ENCODE measurements around the gene ZNF787. TPM values are rescaled to one million over a fixed set of nuclear protein-coding genes. Genes with fewer than 3 reads are reported as not detected.
A peak's percentile ranks its signal among the peaks of the same experiment; 100 is the strongest.

ZNF787 gene
- total RNA-seq, 1 donor from 2014 or later: 33.9 TPM

DNA sequence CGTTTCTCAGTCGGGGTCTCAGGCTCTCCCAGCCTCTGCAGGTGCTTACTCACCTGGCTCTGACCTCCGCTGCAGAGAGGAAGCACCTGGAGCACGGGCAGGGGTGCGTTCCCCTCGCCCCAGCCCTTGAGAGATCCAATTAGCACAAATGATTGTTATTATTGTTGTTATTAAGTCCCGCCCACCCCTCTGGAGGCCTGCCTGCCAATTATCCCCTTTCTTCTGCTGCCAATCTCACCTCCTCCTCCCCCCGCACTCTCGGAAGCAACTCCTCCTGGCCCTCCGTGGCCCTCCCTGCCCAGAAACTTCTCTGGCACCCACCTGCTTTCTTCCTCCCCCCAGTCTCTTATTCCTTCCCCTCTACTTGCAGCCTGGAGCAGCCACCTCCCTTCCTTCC lies 8.8 kb downstream of the ZNF787 start:
- peak overlapping the region; percentile 84 for H3K27ac Mint-ChIP-seq
- H3K27me3 Mint-ChIP-seq: no peaks in the 10 kb centered on the region
- H3K9me3 Mint-ChIP-seq (ENCODE audit: low read depth): no peaks in the 10 kb centered on the region
- TF ChIP-seq, protein P1, sequence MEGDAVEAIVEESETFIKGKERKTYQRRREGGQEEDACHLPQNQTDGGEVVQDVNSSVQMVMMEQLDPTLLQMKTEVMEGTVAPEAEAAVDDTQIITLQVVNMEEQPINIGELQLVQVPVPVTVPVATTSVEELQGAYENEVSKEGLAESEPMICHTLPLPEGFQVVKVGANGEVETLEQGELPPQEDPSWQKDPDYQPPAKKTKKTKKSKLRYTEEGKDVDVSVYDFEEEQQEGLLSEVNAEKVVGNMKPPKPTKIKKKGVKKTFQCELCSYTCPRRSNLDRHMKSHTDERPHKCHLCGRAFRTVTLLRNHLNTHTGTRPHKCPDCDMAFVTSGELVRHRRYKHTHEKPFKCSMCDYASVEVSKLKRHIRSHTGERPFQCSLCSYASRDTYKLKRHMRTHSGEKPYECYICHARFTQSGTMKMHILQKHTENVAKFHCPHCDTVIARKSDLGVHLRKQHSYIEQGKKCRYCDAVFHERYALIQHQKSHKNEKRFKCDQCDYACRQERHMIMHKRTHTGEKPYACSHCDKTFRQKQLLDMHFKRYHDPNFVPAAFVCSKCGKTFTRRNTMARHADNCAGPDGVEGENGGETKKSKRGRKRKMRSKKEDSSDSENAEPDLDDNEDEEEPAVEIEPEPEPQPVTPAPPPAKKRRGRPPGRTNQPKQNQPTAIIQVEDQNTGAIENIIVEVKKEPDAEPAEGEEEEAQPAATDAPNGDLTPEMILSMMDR (IDR thresholded peaks at IDR 0.05; ENCODE audit: unreplicated experiment): no peak
- no peak for DNase-seq (ENCODE audit: low spot score, unreplicated experiment)
- no peak overlapping the region for H3K4me3 Mint-ChIP-seq (ENCODE audit: low read depth)
- H3K36me3 Mint-ChIP-seq (ENCODE audit: insufficient read depth): no peaks in the 10 kb centered on the region
- H3K4me1 Mint-ChIP-seq (ENCODE audit: low read depth): peaks cover 33% of the 10 kb centered on the region

DNA sequence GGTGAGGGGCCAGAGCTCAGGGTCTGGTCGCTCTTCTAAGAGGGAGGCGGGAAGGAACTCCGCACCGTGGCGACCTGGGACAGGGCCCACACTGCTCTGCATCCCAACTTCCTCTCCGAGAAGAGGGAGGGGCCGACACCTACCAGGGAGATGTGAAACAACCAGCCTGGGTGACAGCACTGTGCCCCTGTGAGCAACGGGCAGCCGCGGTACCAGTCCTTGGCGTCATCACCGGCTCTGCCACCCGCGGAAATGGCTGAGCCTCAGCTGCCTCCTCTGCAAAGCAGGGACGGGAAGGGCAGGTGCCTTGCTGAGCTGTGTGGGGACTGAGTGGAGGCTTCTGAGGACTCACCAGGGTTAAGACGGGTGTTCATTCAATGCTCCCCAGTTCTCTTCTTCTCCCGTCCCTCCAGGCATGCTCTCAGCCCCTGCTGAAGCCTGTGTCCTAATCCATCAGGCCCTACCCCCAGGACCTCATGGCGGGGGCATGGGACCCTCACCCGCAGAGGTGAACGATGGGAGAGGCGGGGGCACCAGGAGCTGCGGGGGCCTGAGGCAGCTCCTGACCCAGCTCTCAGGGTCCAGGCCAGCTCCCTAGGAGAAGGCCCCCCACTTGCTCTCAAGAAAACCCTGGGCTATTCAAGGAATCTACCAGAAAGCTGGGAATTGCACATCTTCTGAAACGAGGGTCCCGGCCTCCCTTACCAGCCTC lies 9.3 kb downstream of the ZNF787 start:
- Mint-ChIP-seq H3K27me3 (no peaks in the 10 kb centered on the region), H3K4me3 (ENCODE audit: low read depth) (no peak overlapping the region), H3K36me3 (ENCODE audit: insufficient read depth) (no peaks in the 10 kb centered on the region), H3K27ac (peak overlapping the region; percentile 84), H3K4me1 (ENCODE audit: low read depth) (peaks cover 33% of the 10 kb centered on the region), H3K9me3 (ENCODE audit: low read depth) (no peaks in the 10 kb centered on the region)
- TF ChIP-seq, protein P1 (IDR thresholded peaks at IDR 0.05; ENCODE audit: unreplicated experiment): no peak
- no peak for DNase-seq (ENCODE audit: low spot score, unreplicated experiment)

DNA sequence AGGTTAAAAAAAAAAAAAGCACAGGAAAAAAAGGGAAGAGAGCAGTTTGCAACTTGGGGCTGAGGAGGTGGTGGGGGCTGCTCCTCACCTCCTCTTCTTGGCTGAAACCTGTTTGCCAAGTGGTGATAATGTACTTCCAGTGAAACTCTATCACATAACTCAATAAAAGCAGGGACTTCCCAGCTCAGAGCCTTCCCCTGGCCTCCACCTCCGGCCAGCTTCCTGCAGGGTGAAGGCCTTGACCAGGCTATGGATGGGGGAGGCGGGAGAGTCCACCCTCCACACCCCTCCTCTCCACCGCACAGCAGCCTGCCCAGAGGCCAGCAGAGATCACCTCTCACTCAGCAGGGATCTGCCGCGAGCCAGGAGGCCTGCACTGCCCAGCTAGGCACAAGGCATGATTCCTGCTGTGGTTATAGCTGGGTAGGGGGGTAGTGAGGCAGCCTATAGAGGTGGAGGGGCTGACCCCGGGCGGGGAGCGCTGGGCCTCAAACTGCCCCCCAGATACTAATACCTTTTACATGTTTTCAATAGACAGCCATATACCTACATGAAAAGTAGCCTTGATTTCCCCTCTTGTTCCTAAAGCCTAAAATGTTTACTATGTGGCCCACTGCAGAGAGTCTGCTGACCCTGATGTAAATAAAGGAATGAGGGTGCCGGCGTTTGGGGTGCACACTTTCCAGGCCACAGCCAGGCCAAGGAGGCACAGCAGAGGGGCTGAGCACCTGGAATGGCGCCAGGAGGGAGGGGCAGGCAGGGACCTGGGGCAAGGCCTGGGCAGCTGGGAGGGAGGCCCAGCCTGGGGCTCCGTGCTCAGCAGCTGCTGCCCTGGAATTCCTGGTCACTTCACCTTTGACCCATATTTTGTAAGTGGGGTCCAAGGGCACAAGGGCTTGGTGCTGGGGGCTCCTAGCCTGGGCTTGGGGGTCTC lies 10.3 kb downstream of the ZNF787 start:
- H3K9me3 Mint-ChIP-seq (ENCODE audit: low read depth): no peaks in the 10 kb centered on the region
- TF ChIP-seq, protein P1 (IDR thresholded peaks at IDR 0.05; ENCODE audit: unreplicated experiment): no peak
- peak overlapping the region; percentile 40 for H3K4me3 Mint-ChIP-seq (ENCODE audit: low read depth)
- DNase-seq (ENCODE audit: low spot score, unreplicated experiment): no peak
- H3K4me1 Mint-ChIP-seq (ENCODE audit: low read depth): peaks cover 35% of the 10 kb centered on the region
- no peaks in the 10 kb centered on the region for H3K27me3 Mint-ChIP-seq
- peak overlapping the region; percentile 81 for H3K27ac Mint-ChIP-seq
- H3K36me3 Mint-ChIP-seq (ENCODE audit: insufficient read depth): peaks cover 5% of the 10 kb centered on the region

GRCh38 chr19:56109226-56109625 lies 11.9 kb downstream of the ZNF787 start:
- Mint-ChIP-seq H3K36me3 (ENCODE audit: insufficient read depth) (peaks cover 5% of the 10 kb centered on the region), H3K9me3 (ENCODE audit: low read depth) (no peaks in the 10 kb centered on the region), H3K4me3 (ENCODE audit: low read depth) (no peak overlapping the region), H3K27ac (no peak overlapping the region), H3K4me1 (ENCODE audit: low read depth) (peaks cover 30% of the 10 kb centered on the region), H3K27me3 (no peaks in the 10 kb centered on the region)
- no peak for DNase-seq (ENCODE audit: low spot score, unreplicated experiment)
- TF ChIP-seq, protein P1 (IDR thresholded peaks at IDR 0.05; ENCODE audit: unreplicated experiment): no peak

DNA sequence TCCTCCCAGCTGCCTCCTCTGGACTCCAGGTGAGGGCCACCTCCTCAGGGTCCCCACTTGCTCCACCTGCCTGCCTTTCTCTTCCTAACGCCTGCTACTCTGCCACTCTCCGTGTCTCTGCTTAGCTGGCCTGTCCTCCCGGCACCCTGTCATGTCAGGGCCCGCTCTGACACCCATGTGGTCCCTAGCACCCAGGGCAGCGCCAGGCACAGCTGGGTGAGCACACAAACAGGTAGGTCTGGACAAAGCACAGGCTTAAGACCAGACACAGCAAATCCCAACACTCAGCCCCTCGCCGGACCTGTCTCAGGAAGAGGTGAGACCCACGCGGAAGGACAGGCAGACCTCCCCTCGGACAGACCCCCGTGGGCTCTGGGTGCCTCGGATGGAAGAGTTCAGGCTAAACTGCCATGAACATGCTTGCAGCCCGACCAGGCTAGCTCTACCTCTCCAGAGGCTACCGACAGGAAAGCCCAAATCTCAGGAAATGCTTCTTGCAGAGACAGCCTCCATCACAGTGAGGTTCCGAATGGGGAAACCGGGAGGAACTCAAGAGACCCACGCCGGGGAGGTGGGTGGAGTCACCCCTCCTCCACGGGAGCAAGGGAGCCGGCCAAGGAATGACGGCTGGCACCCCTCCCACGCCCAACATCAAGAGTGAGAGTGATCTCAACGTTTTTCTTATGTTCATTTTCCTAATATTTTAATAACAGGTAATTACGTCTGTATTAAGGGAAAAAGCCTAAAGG lies 12.5 kb downstream of the ZNF787 start:
- Mint-ChIP-seq H3K4me1 (ENCODE audit: low read depth) (peaks cover 30% of the 10 kb centered on the region), H3K4me3 (ENCODE audit: low read depth) (no peak overlapping the region), H3K27me3 (no peaks in the 10 kb centered on the region), H3K36me3 (ENCODE audit: insufficient read depth) (peaks cover 5% of the 10 kb centered on the region), H3K9me3 (ENCODE audit: low read depth) (no peaks in the 10 kb centered on the region), H3K27ac (peak overlapping the region; percentile 85)
- TF ChIP-seq, protein P1 (IDR thresholded peaks at IDR 0.05; ENCODE audit: unreplicated experiment): no peak
- DNase-seq (ENCODE audit: low spot score, unreplicated experiment): no peak

Measured in progenitor cell of endocrine pancreas (in vitro differentiated cells).